ENCODE data around the gene DNAJC1. TPM values are rescaled to one million over a fixed set of nuclear protein-coding genes. Genes with fewer than 3 reads are reported as not detected.

DNAJC1 gene
- total RNA-seq, 1 experiment from 2014 or later, result 12.9 TPM

- TF ChIP-seq TCF7L2 (IDR thresholded peaks at IDR 0.05; ENCODE audit: low read depth, low read length), result no peak
- TF ChIP-seq REST (IDR thresholded peaks at IDR 0.05; ENCODE audit: insufficient read depth in 1 of 2, low read depth in 2 of 2, low read length in 1 of 2), result no peak
- no peak for TF ChIP-seq CTCF (IDR thresholded peaks at IDR 0.05)
- no peak for TF ChIP-seq SIN3A (IDR thresholded peaks at IDR 0.05; ENCODE audit: borderline replicate concordance, insufficient read depth, low read depth, low read length)
- no peak for TF ChIP-seq POLR2AphosphoS5 (IDR thresholded peaks at IDR 0.05; ENCODE audit: low read depth, low read length)
- intact Hi-C loops (cut with micrococcal nuclease; ENCODE audit: unreplicated experiment), result no loop called here
- CTCF ChIA-PET, result interaction anchor here (0.7 kb wide), 1 partner anchor 35 kb away, joined by 7 read pairs; no protein-coding TSS in a partner anchor
- ATAC-seq (peak; percentile 39; the same call in 1 of the 2 replicates), DNase-seq (ENCODE audit: low read depth, low spot score) (no peak)
- Histone ChIP-seq H3K4me1 (ENCODE audit: control insufficient read depth, insufficient read depth, low read length) (peaks cover 63% of the 10 kb centered on the region), H3K36me3 (ENCODE audit: control insufficient read depth, insufficient read depth, low read length) (no peaks in the 10 kb centered on the region; the same call in 1 of the 2 replicates), H3K27ac (ENCODE audit: low read length) (peak overlapping the region; percentile 79), H3K27me3 (ENCODE audit: control insufficient read depth, insufficient read depth, low read length) (no peaks in the 10 kb centered on the region), H3K9me3 (ENCODE audit: control insufficient read depth, insufficient read depth, low read depth, low read length) (no peaks in the 10 kb centered on the region), H3K4me3 (ENCODE audit: low read depth in 2 of 2, low read length in 2 of 2) (no peak overlapping the region)
- in situ Hi-C loops (cut with HindIII; ENCODE audit: low pct_unique_long_range_greater_than_20kb, low sequenced_read_pairs), result no loop called here
- no TSS peak for BruUV-seq (replicated peaks)
- POLR2A ChIA-PET, result no interaction called here
Observed at GRCh38 chr10:21726601-21727225, 276.8 kb downstream of the DNAJC1 start.

- in situ Hi-C loops (cut with HindIII; ENCODE audit: low pct_unique_long_range_greater_than_20kb, low sequenced_read_pairs), result no loop called here
- BruUV-seq (replicated peaks), result no TSS peak
- peak; percentile 28 for DNase-seq (ENCODE audit: low read depth, low spot score)
- POLR2A ChIA-PET, result no interaction called here
- CTCF ChIA-PET, result no interaction called here
- intact Hi-C loops (cut with micrococcal nuclease; ENCODE audit: unreplicated experiment), result no loop called here
- Histone ChIP-seq H3K4me1 (ENCODE audit: control insufficient read depth, insufficient read depth, low read length) (peaks cover 73% of the 10 kb centered on the region), H3K27ac (ENCODE audit: low read length) (peak overlapping the region; percentile 64), H3K27me3 (ENCODE audit: control insufficient read depth, insufficient read depth, low read length) (no peaks in the 10 kb centered on the region), H3K4me3 (ENCODE audit: low read depth in 2 of 2, low read length in 2 of 2) (no peak overlapping the region), H3K36me3 (ENCODE audit: control insufficient read depth, insufficient read depth, low read length) (no peaks in the 10 kb centered on the region; the same call in 1 of the 2 replicates), H3K9me3 (ENCODE audit: control insufficient read depth, insufficient read depth, low read depth, low read length) (no peaks in the 10 kb centered on the region)
- ATAC-seq, result peak; percentile 79
- TF ChIP-seq REST (IDR thresholded peaks at IDR 0.05; ENCODE audit: insufficient read depth in 1 of 2, low read depth in 2 of 2, low read length in 1 of 2) (no peak), POLR2AphosphoS5 (IDR thresholded peaks at IDR 0.05; ENCODE audit: low read depth, low read length) (peak; percentile 74), TCF7L2 (IDR thresholded peaks at IDR 0.05; ENCODE audit: low read depth, low read length) (peak; percentile 95)
Observed at GRCh38 chr10:21724687-21725367, 278.7 kb downstream of the DNAJC1 start.

All from Panc1 (cell line).